MCF 10A (cell line): Measurements from ENCODE around the gene MTF1. TPM values are rescaled to one million over a fixed set of nuclear protein-coding genes. Genes with fewer than 3 reads are reported as not detected.

Source experiments
- BruUV-seq: library from RNA; stranded (reverse); fragments of 400-500 nt; replicated peaks from 2 replicates; lab custom pipeline; 2021; lab: Mats Ljungman, UMichigan
- CTCF ChIA-PET: fragments of 300-600 bp; sonication (Branson Sonifier 250); formaldehyde crosslinking; extraction: SDS; loops from one replicate; lab custom pipeline; 2021; ENCODE audit warnings: antibody characterized with exemption, inconsistent platforms; lab: Yijun Ruan, JAX
- POLR2A ChIA-PET: fragments of 300-600, 350-650 bp; sonication (Branson Sonifier 250); formaldehyde crosslinking; extraction: SDS; loops from one replicate; lab custom pipeline; 2020; ENCODE audit warnings: antibody characterized with exemption, inconsistent platforms; lab: Yijun Ruan, JAX
- DNase-seq: peaks from one replicate; pipeline ENCODE4 v3.0.0-alpha.2; 2018; ENCODE audit not compliant: unreplicated experiment
- H3K27ac Mint-ChIP-seq: one replicate; pipeline ENCODE4 v1.8.0; 2022; ENCODE audit warnings: mild to moderate bottlenecking, low read depth, mixed read lengths; ENCODE audit not compliant: unreplicated experiment
- H3K27me3 Mint-ChIP-seq: one replicate; pipeline ENCODE4 v1.8.0; 2022; ENCODE audit warnings: mixed read lengths; ENCODE audit not compliant: insufficient read depth, unreplicated experiment
- H3K36me3 Mint-ChIP-seq: one replicate; pipeline ENCODE4 v1.8.0; 2022; ENCODE audit warnings: mild to moderate bottlenecking, moderate library complexity, mixed read lengths; ENCODE audit not compliant: insufficient read depth, unreplicated experiment
- H3K4me1 Mint-ChIP-seq: one replicate; pipeline ENCODE4 v1.8.0; 2022; ENCODE audit warnings: mixed read lengths; ENCODE audit not compliant: insufficient read depth, unreplicated experiment
- H3K4me3 Mint-ChIP-seq: one replicate; pipeline ENCODE4 v1.8.0; 2022; ENCODE audit warnings: mild to moderate bottlenecking, moderate library complexity, mixed read lengths; ENCODE audit not compliant: unreplicated experiment
- H3K9me3 Mint-ChIP-seq: one replicate; pipeline ENCODE4 v1.8.0; 2022; ENCODE audit warnings: mixed read lengths; ENCODE audit not compliant: unreplicated experiment
- CTCF ChIP-seq: fragments of 200-600 bp; IDR thresholded peaks from one replicate; pipeline ENCODE4 v1.8.0; 2022; ENCODE audit warnings: antibody characterized with exemption, mild to moderate bottlenecking; ENCODE audit not compliant: unreplicated experiment
- intact Hi-C: fragments of 100-400 bp; cut with micrococcal nuclease; formaldehyde crosslinking; loops from 2 replicates; pipeline ENCODE4 v1.14.1; 2022
- total RNA-seq: library from RNA; stranded (reverse); gene quantifications from 2 replicates; pipeline ENCODE4 v1.2.3, GENCODE V29; 2022

MTF1 gene
- total RNA-seq, 1 experiment from 2014 or later = 34.7 TPM

- DNase-seq = no peak
- no peak for TF ChIP-seq CTCF
- no peaks in the 10 kb centered on the region for H3K27me3 Mint-ChIP-seq
- H3K4me1 Mint-ChIP-seq = peaks cover 17% of the 10 kb centered on the region
- H3K4me3 Mint-ChIP-seq = no peak overlapping the region
- no peaks in the 10 kb centered on the region for H3K9me3 Mint-ChIP-seq
- intact Hi-C loops = no loop called here
- no TSS peak for BruUV-seq
- H3K27ac Mint-ChIP-seq = peak overlapping the region; percentile 16
- POLR2A ChIA-PET = interaction anchor here (0.6 kb wide), 1 partner anchor 1361 kb away, joined by 3 read pairs; the partner anchor contains the start of gene MRPS15
- H3K36me3 Mint-ChIP-seq = peaks cover 84% of the 10 kb centered on the region
- CTCF ChIA-PET = interaction anchor here (0.9 to 1.1 kb wide), 2 partner anchors 14 to 50 kb away, joined by 3 read pairs; no protein-coding TSS in a partner anchor
Measured at GRCh38 chr1:37825506-37825905, 33.9 kb downstream of the MTF1 start.

- no peak for TF ChIP-seq CTCF
- no peak overlapping the region for H3K4me3 Mint-ChIP-seq
- H3K27me3 Mint-ChIP-seq = no peaks in the 10 kb centered on the region
- peaks cover 17% of the 10 kb centered on the region for H3K4me1 Mint-ChIP-seq
- H3K9me3 Mint-ChIP-seq = no peaks in the 10 kb centered on the region
- CTCF ChIA-PET = interaction anchor here (0.6 kb wide), 1 partner anchor 52 kb away, joined by 3 read pairs; no protein-coding TSS in a partner anchor
- intact Hi-C loops = no loop called here
- no peak overlapping the region for H3K27ac Mint-ChIP-seq
- POLR2A ChIA-PET = interaction anchor here (3.0 kb wide), 1 partner anchor 16 kb away, joined by 15 read pairs; the partner anchor contains the start of genes C1orf122 and YRDC
- peaks cover 86% of the 10 kb centered on the region for H3K36me3 Mint-ChIP-seq
- no TSS peak for BruUV-seq
- no peak for DNase-seq
Measured at GRCh38 chr1:37824001-37824400, 35.4 kb downstream of the MTF1 start.

GRCh38 chr1:37822906-37823815 is 36.2 kb downstream of the MTF1 start:
- Mint-ChIP-seq H3K4me3 (no peak overlapping the region), H3K27ac (no peak overlapping the region), H3K36me3 (peaks cover 86% of the 10 kb centered on the region), H3K4me1 (peaks cover 10% of the 10 kb centered on the region), H3K27me3 (no peaks in the 10 kb centered on the region), H3K9me3 (no peaks in the 10 kb centered on the region)
- ChIA-PET POLR2A (interaction anchor here (0.6 to 3.0 kb wide), 7 partner anchors 15 to 1132 kb away, joined by 3 to 15 read pairs (median 3); partner anchors contain the start of genes C1orf122 and YRDC), CTCF (interaction anchor here (0.6 to 1.2 kb wide), 2 partner anchors 37 to 53 kb away, joined by 3 to 11 read pairs; partner anchors contain the start of gene MTF1)
- no peak for TF ChIP-seq CTCF
- no peak for DNase-seq
- BruUV-seq = no TSS peak
- intact Hi-C loops = no loop called here

- POLR2A ChIA-PET = interaction anchor here (0.6 to 3.0 kb wide), 4 partner anchors 10 to 77 kb away, joined by 3 to 15 read pairs (median 3); partner anchors contain the start of genes C1orf122 and YRDC
- H3K4me3 Mint-ChIP-seq = no peak overlapping the region
- intact Hi-C loops = no loop called here
- no peaks in the 10 kb centered on the region for H3K27me3 Mint-ChIP-seq
- BruUV-seq = no TSS peak
- CTCF ChIA-PET = no interaction called here
- TF ChIP-seq CTCF = no peak
- no peak for DNase-seq
- peaks cover 5% of the 10 kb centered on the region for H3K4me1 Mint-ChIP-seq
- H3K27ac Mint-ChIP-seq = no peak overlapping the region
- H3K9me3 Mint-ChIP-seq = no peaks in the 10 kb centered on the region
- H3K36me3 Mint-ChIP-seq = peaks cover 88% of the 10 kb centered on the region
Measured at GRCh38 chr1:37821481-37821880, 37.9 kb downstream of the MTF1 start.
